Ramos (cell line): ENCODE results near the gene TOLLIP.
"Not testable (repeated sequence)": the region's sequence is repeated elsewhere in the genome, so short reads cannot be mapped to it uniquely, and the experiment has no call there.

ENCODE experiments used
- in situ Hi-C: fragments of 300-500 bp; cut with MboI; formaldehyde crosslinking; loops from one replicate; pipeline ENCODE4 v1.14.3; 2022; ENCODE audit warnings: low sequenced_read_pairs; ENCODE audit not compliant: unreplicated experiment

Gene TOLLIP

GRCh38 chr11:1254086-1254648, 55.3 kb downstream of the TOLLIP start:
- in situ Hi-C loops, result no loop called here

DNA sequence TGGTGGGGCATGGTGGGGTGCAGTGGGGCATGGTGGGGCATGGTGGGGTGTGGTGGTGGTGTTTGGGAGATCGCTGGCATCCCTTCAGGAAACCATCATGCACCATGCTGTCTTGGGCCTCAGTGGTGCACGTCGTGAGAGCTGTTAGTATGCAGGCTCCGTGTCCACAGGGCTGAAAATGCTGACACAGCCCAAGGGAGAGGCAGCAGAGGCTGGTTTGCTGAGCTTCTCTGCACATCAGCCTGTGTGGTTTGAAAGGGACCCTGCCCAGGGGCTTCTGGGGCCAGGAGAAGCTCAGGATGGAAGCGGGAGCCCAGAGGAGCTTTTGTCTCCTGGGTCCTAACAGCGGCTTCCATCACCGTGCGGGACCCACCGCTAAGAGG, 56.3 kb downstream of the TOLLIP start:
- in situ Hi-C loops, result no loop called here

GRCh38 chr11:1252371-1253102, 56.9 kb downstream of the TOLLIP start:
- in situ Hi-C loops, result no loop called here

DNA sequence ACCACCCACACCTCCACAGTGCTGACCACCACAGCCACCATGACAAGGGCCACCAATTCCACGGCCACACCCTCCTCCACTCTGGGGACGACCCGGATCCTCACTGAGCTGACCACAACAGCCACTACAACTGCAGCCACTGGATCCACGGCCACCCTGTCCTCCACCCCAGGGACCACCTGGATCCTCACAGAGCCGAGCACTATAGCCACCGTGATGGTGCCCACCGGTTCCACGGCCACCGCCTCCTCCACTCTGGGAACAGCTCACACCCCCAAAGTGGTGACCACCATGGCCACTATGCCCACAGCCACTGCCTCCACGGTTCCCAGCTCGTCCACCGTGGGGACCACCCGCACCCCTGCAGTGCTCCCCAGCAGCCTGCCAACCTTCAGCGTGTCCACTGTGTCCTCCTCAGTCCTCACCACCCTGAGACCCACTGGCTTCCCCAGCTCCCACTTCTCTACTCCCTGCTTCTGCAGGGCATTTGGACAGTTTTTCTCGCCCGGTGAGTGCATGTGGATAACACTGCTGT, 58.1 kb downstream of the TOLLIP start:
- in situ Hi-C loops, result no loop called here

GRCh38 chr11:1250411-1250810, 59.0 kb downstream of the TOLLIP start:
- in situ Hi-C loops, result not testable (repeated sequence)

DNA sequence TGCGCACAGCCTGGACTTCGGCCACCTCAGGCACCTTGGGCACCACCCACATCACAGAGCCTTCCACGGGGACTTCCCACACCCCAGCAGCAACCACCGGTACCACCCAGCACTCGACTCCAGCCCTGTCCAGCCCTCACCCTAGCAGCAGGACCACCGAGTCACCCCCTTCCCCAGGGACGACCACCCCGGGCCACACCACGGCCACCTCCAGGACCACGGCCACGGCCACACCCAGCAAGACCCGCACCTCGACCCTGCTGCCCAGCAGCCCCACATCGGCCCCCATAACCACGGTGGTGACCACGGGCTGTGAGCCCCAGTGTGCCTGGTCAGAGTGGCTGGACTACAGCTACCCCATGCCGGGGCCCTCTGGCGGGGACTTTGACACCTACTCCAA, 60.5 kb downstream of the TOLLIP start:
- in situ Hi-C loops, result not testable (repeated sequence)

DNA sequence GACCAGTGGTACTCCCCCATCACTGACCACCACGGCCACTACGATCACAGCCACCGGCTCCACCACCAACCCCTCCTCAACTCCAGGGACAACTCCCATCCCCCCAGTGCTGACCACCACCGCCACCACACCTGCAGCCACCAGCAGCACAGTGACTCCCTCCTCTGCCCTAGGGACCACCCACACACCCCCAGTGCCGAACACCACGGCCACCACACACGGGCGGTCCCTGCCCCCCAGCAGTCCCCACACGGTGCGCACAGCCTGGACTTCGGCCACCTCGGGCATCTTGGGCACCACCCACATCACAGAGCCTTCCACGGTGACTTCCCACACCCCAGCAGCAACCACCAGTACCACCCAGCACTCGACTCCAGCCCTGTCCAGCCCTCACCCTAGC, 62.4 kb downstream of the TOLLIP start:
- in situ Hi-C loops, result not testable (repeated sequence)

- in situ Hi-C loops, result not testable (repeated sequence)
Observed at GRCh38 chr11:1246301-1246700, 63.1 kb downstream of the TOLLIP start.

DNA sequence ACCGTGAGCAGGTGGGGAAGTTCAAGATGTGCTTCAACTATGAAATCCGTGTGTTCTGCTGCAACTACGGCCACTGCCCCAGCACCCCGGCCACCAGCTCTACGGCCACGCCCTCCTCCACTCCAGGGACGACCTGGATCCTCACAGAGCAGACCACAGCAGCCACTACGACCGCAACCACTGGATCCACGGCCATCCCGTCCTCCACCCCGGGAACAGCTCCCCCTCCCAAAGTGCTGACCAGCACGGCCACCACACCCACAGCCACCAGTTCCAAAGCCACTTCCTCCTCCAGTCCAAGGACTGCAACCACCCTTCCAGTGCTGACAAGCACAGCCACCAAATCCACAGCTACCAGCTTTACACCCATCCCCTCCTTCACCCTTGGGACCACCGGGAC, 63.7 kb downstream of the TOLLIP start:
- in situ Hi-C loops, result not testable (repeated sequence)

- in situ Hi-C loops, result not testable (repeated sequence)
Observed at GRCh38 chr11:1244557-1244956, 64.9 kb downstream of the TOLLIP start.

DNA sequence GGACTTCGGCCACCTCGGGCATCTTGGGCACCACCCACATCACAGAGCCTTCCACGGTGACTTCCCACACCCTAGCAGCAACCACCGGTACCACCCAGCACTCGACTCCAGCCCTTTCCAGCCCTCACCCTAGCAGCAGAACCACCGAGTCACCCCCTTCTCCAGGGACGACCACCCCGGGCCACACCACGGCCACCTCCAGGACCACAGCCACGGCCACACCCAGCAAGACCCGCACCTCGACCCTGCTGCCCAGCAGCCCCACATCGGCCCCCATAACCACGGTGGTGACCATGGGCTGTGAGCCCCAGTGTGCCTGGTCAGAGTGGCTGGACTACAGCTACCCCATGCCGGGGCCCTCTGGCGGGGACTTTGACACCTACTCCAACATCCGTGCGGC, 65.9 kb downstream of the TOLLIP start:
- in situ Hi-C loops, result not testable (repeated sequence)

GRCh38 chr11:1242751-1243150, 66.7 kb downstream of the TOLLIP start:
- in situ Hi-C loops, result not testable (repeated sequence)

DNA sequence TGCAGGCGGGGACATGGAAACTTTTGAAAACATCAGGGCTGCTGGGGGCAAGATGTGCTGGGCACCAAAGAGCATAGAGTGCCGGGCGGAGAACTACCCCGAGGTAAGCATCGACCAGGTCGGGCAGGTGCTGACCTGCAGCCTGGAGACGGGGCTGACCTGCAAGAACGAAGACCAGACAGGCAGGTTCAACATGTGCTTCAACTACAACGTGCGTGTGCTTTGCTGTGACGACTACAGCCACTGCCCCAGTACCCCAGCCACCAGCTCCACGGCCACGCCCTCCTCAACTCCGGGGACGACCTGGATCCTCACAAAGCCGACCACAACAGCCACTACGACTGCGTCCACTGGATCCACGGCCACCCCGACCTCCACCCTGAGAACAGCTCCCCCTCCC, 67.1 kb downstream of the TOLLIP start:
- in situ Hi-C loops, result no loop called here

- in situ Hi-C loops, result no loop called here
Observed at GRCh38 chr11:1241706-1242105, 67.7 kb downstream of the TOLLIP start.

DNA sequence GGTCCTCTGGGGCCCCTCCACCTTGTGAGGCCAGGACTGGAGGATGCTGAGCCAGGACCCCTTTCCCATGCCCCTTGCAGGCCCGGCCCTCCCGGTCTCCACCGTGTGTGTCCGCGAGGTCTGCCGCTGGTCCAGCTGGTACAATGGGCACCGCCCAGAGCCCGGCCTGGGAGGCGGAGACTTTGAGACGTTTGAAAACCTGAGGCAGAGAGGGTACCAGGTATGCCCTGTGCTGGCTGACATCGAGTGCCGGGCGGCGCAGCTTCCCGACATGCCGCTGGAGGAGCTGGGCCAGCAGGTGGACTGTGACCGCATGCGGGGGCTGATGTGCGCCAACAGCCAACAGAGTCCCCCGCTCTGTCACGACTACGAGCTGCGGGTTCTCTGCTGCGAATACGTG, 68.7 kb downstream of the TOLLIP start:
- in situ Hi-C loops, result no loop called here

GRCh38 chr11:1239596-1240205, 69.7 kb downstream of the TOLLIP start:
- in situ Hi-C loops, result no loop called here

DNA sequence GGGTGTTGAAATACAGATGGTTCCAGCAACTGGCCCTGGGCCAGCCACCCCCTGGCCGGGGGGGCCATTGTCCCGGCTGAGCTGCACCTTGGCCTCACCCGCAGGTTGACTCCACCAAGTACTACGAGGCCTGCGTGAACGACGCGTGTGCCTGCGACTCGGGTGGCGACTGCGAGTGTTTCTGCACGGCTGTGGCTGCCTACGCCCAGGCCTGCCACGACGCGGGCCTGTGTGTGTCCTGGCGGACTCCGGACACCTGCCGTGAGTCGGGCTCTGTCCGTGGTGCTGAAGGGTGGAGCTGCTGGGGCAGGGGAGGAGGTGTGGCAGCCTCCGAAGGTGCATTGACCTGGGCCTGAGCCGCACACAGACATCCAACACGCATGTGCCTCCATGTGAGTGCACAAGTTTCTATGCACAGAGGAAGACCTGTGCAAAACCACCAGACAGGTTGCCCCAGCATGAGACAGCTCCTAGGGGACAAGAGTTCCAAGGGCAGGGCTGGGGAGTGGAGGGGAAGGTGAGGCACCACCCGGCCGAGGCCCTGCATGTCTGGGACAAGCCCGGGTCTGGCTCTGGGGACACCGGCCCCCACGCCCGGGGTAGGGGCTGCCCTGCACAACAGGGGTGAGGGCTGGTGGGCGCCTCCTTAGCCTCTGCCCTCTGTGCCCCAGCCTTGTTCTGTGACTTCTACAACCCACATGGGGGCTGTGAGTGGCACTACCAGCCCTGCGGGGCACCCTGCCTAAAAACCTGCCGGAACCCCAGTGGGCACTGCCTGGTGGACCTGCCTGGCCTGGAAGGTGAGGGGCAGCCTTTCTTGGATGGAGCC, 70.5 kb downstream of the TOLLIP start:
- in situ Hi-C loops, result no loop called here

DNA sequence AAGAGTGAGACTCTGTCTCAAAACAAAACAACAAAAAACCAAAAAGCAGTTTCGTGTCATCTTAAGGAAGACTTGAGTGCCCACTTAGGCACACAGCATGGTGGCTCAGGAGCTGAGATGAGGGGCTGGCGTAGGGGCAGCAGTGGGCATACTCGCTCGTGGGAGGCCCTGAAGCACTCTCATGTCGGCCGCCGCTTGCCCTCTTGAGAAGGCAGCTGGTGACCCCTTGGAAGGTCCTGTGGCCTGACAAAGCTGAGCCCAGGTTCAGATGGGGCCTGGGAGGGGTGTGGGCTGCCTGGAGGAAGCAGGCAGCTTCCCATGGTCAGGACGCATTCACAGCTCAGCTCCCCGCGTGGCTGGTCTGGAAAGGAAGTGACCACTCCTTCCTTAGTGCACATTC, 71.6 kb downstream of the TOLLIP start:
- in situ Hi-C loops, result no loop called here

GRCh38 chr11:1237128-1237580, 72.3 kb downstream of the TOLLIP start:
- in situ Hi-C loops, result no loop called here

- in situ Hi-C loops, result no loop called here
Observed at GRCh38 chr11:1236316-1237127, 72.9 kb downstream of the TOLLIP start.
